GM12872 (cell line): ENCODE measurements around the gene CST3.

Source experiments
- TF ChIP-seq, protein P1 (sequence below): IDR thresholded peaks from 3 replicates; pipeline ENCODE4 v1.5.1; 2011; ENCODE audit warnings: low read depth, mild to moderate bottlenecking, low read length, moderate library complexity; ENCODE audit not compliant: insufficient read depth

The CST3 gene

DNA sequence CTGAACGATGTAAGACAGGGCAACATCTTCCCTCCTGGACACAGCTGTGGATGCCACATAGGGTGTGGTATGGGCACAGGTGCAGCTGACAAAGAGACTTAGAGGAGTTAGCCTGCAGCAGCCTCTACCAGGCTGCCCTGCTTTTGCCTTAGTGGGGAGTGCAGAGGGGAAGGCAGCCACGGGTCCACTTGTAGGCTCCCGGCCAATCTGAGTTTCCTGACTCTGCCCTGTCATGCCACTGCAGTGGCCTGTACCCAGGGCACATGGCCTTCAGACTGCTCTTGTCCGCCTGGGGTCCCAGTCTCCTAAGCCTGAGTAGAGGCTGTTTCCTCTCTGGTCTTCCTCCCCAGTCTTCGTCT is 52.3 kb downstream of the CST3 start:
- TF ChIP-seq, protein P1, sequence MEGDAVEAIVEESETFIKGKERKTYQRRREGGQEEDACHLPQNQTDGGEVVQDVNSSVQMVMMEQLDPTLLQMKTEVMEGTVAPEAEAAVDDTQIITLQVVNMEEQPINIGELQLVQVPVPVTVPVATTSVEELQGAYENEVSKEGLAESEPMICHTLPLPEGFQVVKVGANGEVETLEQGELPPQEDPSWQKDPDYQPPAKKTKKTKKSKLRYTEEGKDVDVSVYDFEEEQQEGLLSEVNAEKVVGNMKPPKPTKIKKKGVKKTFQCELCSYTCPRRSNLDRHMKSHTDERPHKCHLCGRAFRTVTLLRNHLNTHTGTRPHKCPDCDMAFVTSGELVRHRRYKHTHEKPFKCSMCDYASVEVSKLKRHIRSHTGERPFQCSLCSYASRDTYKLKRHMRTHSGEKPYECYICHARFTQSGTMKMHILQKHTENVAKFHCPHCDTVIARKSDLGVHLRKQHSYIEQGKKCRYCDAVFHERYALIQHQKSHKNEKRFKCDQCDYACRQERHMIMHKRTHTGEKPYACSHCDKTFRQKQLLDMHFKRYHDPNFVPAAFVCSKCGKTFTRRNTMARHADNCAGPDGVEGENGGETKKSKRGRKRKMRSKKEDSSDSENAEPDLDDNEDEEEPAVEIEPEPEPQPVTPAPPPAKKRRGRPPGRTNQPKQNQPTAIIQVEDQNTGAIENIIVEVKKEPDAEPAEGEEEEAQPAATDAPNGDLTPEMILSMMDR: no peak

DNA sequence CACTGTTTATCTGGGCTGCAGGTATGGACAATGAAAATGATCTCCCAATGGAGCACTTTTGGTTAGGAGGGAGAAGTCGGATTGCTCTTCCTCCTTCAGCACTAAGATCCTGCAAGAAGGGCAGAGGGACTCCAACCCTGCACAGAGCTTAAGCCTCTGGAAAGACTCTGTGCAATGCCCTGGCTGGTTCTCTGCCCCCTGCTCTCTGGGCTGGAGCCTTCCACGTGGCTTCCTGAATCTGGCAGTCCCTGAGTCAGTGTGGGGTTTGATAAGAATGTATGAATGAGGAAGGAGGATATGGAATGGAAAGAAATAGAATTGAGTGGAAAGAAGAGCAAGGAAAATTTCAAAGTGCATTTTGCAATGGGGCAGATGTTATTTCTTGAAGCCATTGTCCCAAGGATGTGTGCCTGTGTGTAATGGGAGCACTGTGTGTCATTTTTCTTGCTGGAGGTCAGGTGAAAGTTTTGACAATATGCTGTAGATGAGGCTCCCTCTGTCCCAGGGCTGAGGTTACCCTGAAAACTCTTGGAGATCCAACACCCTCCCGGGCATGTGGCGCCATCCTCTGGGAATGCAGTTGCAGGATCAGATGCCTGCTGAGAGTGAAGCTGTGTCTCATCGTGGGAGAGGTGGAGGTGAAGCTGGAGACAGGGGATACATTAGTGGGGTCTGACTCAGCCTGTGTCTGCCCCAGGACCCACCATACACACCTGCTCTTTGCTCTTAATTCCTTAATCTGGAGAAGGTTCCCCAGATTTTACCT is 53.1 kb downstream of the CST3 start:
- TF ChIP-seq, protein P1: no peak
